GM19099 (cell line): ENCODE data around the gene SIAH3.

ENCODE experiments used
- POLR2A ChIP-seq: IDR thresholded peaks from 3 replicates; pipeline ENCODE4 v1.6.1; 2011; ENCODE audit warnings: low read depth; ENCODE audit not compliant: insufficient read length; ENCODE audit errors: extremely low read depth

Gene SIAH3

GRCh38 chr13:45873491-45874325, 22.2 kb upstream of the SIAH3 start:
- no peak for TF ChIP-seq POLR2A

GRCh38 chr13:45872566-45872965, 21.0 kb upstream of the SIAH3 start:
- no peak for TF ChIP-seq POLR2A

GRCh38 chr13:45870232-45870631, 18.7 kb upstream of the SIAH3 start:
- no peak for TF ChIP-seq POLR2A

GRCh38 chr13:45865414-45865813, 13.9 kb upstream of the SIAH3 start:
- TF ChIP-seq POLR2A = no peak

- TF ChIP-seq POLR2A = no peak
Measured at GRCh38 chr13:45863709-45864590, 12.4 kb upstream of the SIAH3 start.

GRCh38 chr13:45861322-45861721, 9.8 kb upstream of the SIAH3 start:
- no peak for TF ChIP-seq POLR2A

- no peak for TF ChIP-seq POLR2A
Measured at GRCh38 chr13:45860240-45860639, 8.7 kb upstream of the SIAH3 start.

- TF ChIP-seq POLR2A = no peak
Measured at GRCh38 chr13:45859705-45860104, 8.2 kb upstream of the SIAH3 start.

- no peak for TF ChIP-seq POLR2A
Measured at GRCh38 chr13:45852494-45852893, 941 bp upstream of the SIAH3 start.

- TF ChIP-seq POLR2A = no peak
Measured at GRCh38 chr13:45851956-45852355, 403 bp upstream of the SIAH3 start.

GRCh38 chr13:45850027-45850613, 1.4 kb downstream of the SIAH3 start:
- no peak for TF ChIP-seq POLR2A

- TF ChIP-seq POLR2A = no peak
Measured at GRCh38 chr13:45849408-45849807, 2.1 kb downstream of the SIAH3 start.

- no peak for TF ChIP-seq POLR2A
Measured at GRCh38 chr13:45847554-45848224, 3.9 kb downstream of the SIAH3 start.

- no peak for TF ChIP-seq POLR2A
Measured at GRCh38 chr13:45846681-45847080, 4.9 kb downstream of the SIAH3 start.

- TF ChIP-seq POLR2A = no peak
Measured at GRCh38 chr13:45838171-45838745, 13.3 kb downstream of the SIAH3 start.

GRCh38 chr13:45837111-45837510, 14.4 kb downstream of the SIAH3 start:
- no peak for TF ChIP-seq POLR2A
